Left lung (tissue), 10 donors: Measurements from ENCODE around the gene TYSND1. TPM values are rescaled to one million over a fixed set of nuclear protein-coding genes. Genes with fewer than 3 reads are reported as not detected.

Source experiments
- ATAC-seq: fragments of 200-7000 bp; cut with Tn5 transposase; one replicate; pipeline ENCODE4 v1.9.1; 2020; ENCODE audit warnings: moderate library complexity
- DNase-seq, 4 donors: peaks; one replicate each; pipeline ENCODE4 v3.0.0-alpha.2; 2013 to 2020
- H3K27ac ChIP-seq, 2 donors: fragments of 200-600 bp; sonication (generic) in 1 of 2; one replicate each; pipeline versions ENCODE4 v1.5.0 to v1.8.0; 2020 to 2021
- H3K27me3 ChIP-seq, 2 donors: fragments of 200-600 bp; sonication (generic) in 1 of 2; one replicate each; pipeline versions ENCODE4 v1.5.0 to v1.8.0; 2020 to 2021
- H3K36me3 ChIP-seq, 2 donors: fragments of 200-600 bp; sonication (generic) in 1 of 2; one replicate each; pipeline versions ENCODE4 v1.5.0 to v1.8.0; 2020 to 2021
- H3K4me1 ChIP-seq, 2 donors: fragments of 200-600 bp; one replicate each; pipeline ENCODE4 v1.8.0; 2021
- H3K4me3 ChIP-seq, 2 donors: fragments of 200-600 bp; sonication (generic) in 1 of 2; one replicate each; pipeline versions ENCODE4 v1.5.0 to v1.8.0; 2020 to 2021; ENCODE audit warnings: mild to moderate bottlenecking in 1 of 2
- H3K9me3 ChIP-seq, 2 donors: fragments of 200-600 bp; sonication (generic) in 1 of 2; one replicate each; pipeline versions ENCODE4 v1.5.0 to v1.8.0; 2020 to 2021
- CTCF ChIP-seq, 2 donors: fragments of 200-600 bp; sonication (generic) in 1 of 2; IDR thresholded peaks; one replicate each; pipeline versions ENCODE4 v1.5.0 to v1.8.0; 2021; ENCODE audit warnings: antibody characterized with exemption in 2 of 2
- intact Hi-C, 2 donors: fragments of 100-400 bp; cut with DNase I; formaldehyde crosslinking; loops; one replicate each; pipeline versions ENCODE4 v1.11.2 to v1.14.2; 2022
- polyA plus RNA-seq, 6 donors: library from polyadenylated mRNA; unstranded; fragments of 120-200 nt; gene quantifications; one replicate each; pipeline ENCODE4 v1.2.1, GENCODE V29; 2013; ENCODE audit not compliant: insufficient read length in 6 of 6
- total RNA-seq, 2 donors: library from RNA; stranded (reverse); fragmentation: NEBNext Ultra II Directional; extraction: Animal tissue kit (Norgen Biotek cat#: 25700); gene quantifications; one replicate each; pipeline ENCODE4 v1.2.1, GENCODE V29; 2021
- donor health status: DM: no; HTN: yes; CAD: no.
- donor health status: DM: no; HTN: no; CAD: no.

Gene TYSND1
- total and polyA plus RNA-seq, 8 donors: 10.2 to 14.5 (median 12.7) TPM

GRCh38 chr10:70096016-70096704 is 50.3 kb downstream of the TYSND1 start:
- Histone ChIP-seq H3K36me3 (peaks cover 0 to 21% of the 10 kb centered on the region in 2 donors), H3K4me3 (no peak overlapping the region), H3K4me1 (no peaks in the 10 kb centered on the region), H3K9me3 (no peaks in the 10 kb centered on the region), H3K27me3 (no peaks in the 10 kb centered on the region), H3K27ac (no peak overlapping the region)
- no peak for TF ChIP-seq CTCF (IDR thresholded peaks at IDR 0.05)
- DNase-seq: no peak
- ATAC-seq: no peak
- intact Hi-C loops: no loop called here

GRCh38 chr10:70094250-70094649 is 52.2 kb downstream of the TYSND1 start:
- ATAC-seq: no peak
- Histone ChIP-seq H3K27me3 (no peaks in the 10 kb centered on the region), H3K9me3 (no peaks in the 10 kb centered on the region), H3K4me1 (no peaks in the 10 kb centered on the region), H3K36me3 (peaks cover 0 to 21% of the 10 kb centered on the region in 2 donors), H3K4me3 (no peak overlapping the region), H3K27ac (no peak overlapping the region)
- TF ChIP-seq CTCF (IDR thresholded peaks at IDR 0.05): no peak
- DNase-seq: no peak
- intact Hi-C loops: no loop called here

- Histone ChIP-seq H3K27me3 (no peaks in the 10 kb centered on the region), H3K4me3 (no peak overlapping the region), H3K9me3 (no peaks in the 10 kb centered on the region), H3K36me3 (peaks cover 0 to 21% of the 10 kb centered on the region in 2 donors), H3K4me1 (no peaks in the 10 kb centered on the region), H3K27ac (no peak overlapping the region)
- no peak for DNase-seq
- no peak for TF ChIP-seq CTCF (IDR thresholded peaks at IDR 0.05)
- intact Hi-C loops: no loop called here
- ATAC-seq: no peak
Observed at GRCh38 chr10:70093335-70093944, 53.1 kb downstream of the TYSND1 start.

- intact Hi-C loops: no loop called here
- H3K27ac ChIP-seq: no peak overlapping the region
- H3K4me3 ChIP-seq: no peak overlapping the region
- no peaks in the 10 kb centered on the region for H3K4me1 ChIP-seq
- no peak for TF ChIP-seq CTCF (IDR thresholded peaks at IDR 0.05)
- DNase-seq (no peak), ATAC-seq (no peak)
- H3K36me3 ChIP-seq: peaks cover 0 to 21% of the 10 kb centered on the region in 2 donors
- H3K9me3 ChIP-seq: no peaks in the 10 kb centered on the region
- no peaks in the 10 kb centered on the region for H3K27me3 ChIP-seq
Observed at GRCh38 chr10:70092389-70092718, 54.1 kb downstream of the TYSND1 start.

- H3K36me3 ChIP-seq: peaks cover 0 to 15% of the 10 kb centered on the region in 2 donors
- H3K9me3 ChIP-seq: no peaks in the 10 kb centered on the region
- no peak for ATAC-seq
- H3K4me3 ChIP-seq: no peak overlapping the region
- H3K27me3 ChIP-seq: no peaks in the 10 kb centered on the region
- H3K27ac ChIP-seq: no peak overlapping the region
- no peak for TF ChIP-seq CTCF (IDR thresholded peaks at IDR 0.05)
- DNase-seq: no peak
- H3K4me1 ChIP-seq: no peaks in the 10 kb centered on the region
- intact Hi-C loops: no loop called here
Observed at GRCh38 chr10:70090951-70091350, 55.5 kb downstream of the TYSND1 start.
